Epithelial cell of proximal tubule (primary cell): ENCODE measurements around the gene BTLA. TPM values are rescaled to one million over a fixed set of nuclear protein-coding genes. Genes with fewer than 3 reads are reported as not detected.
"Not testable (repeated sequence)": the region's sequence is repeated elsewhere in the genome, so short reads cannot be mapped to it uniquely, and the experiment has no call there.

Source experiments
- DNase-seq: peaks from one replicate; pipeline ENCODE4 v3.0.0-alpha.2; 2011; ENCODE audit warnings: low read depth
- H3K4me3 ChIP-seq: 2 replicates; pipeline ENCODE4 v1.5.1; 2011; ENCODE audit warnings: low read depth, mild to moderate bottlenecking, low read length
- CTCF ChIP-seq: conservative IDR thresholded peaks from 2 replicates; pipeline ENCODE4 v1.5.1; 2012; ENCODE audit warnings: low read depth, mild to moderate bottlenecking, low read length
- total RNA-seq: library from RNA; depleted of rRNA; stranded (reverse); fragments of >200 nt; gene quantifications from 2 replicates; pipeline ENCODE4 v1.2.3, GENCODE V29; 2015

BTLA gene, protein sequence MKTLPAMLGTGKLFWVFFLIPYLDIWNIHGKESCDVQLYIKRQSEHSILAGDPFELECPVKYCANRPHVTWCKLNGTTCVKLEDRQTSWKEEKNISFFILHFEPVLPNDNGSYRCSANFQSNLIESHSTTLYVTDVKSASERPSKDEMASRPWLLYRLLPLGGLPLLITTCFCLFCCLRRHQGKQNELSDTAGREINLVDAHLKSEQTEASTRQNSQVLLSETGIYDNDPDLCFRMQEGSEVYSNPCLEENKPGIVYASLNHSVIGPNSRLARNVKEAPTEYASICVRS
- total RNA-seq = not detected in 2 replicates

GRCh38 chr3:112498914-112499711 lies at the start of gene BTLA:
BTLA (minus strand) TSS chr3:112499472; CDS start chr3:112499358, 114 bp downstream.
- DNase-seq = no peak
- TF ChIP-seq CTCF = no peak
- no peak within 1 kb of the TSS for H3K4me3 ChIP-seq

DNA sequence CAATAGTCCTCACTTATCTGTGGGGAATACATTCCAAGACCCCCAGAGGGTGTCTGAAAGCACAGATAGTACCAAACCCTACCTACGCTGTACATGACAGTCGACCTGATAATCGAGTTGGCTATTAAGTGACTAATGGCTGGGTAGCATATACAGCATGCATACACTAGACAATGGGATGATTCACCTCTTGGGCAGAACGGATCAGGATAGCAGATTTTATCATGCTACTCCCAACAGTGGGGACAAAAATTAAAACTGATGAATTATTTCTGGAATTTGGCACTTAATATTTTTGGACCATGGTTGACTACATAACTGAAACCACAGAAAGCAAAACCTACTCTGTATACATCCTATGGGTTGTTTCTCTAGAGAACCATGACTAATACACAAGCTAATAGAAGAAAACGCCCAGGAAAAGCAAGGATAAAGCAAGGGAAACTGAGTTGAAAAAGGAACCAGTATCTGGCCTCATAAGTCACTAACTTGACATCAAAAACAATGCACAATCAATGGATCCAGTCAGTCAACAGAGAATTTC lies 47.0 kb upstream of the BTLA start:
- TF ChIP-seq CTCF = no peak
- no peak for DNase-seq
- no peak overlapping the region for H3K4me3 ChIP-seq

DNA sequence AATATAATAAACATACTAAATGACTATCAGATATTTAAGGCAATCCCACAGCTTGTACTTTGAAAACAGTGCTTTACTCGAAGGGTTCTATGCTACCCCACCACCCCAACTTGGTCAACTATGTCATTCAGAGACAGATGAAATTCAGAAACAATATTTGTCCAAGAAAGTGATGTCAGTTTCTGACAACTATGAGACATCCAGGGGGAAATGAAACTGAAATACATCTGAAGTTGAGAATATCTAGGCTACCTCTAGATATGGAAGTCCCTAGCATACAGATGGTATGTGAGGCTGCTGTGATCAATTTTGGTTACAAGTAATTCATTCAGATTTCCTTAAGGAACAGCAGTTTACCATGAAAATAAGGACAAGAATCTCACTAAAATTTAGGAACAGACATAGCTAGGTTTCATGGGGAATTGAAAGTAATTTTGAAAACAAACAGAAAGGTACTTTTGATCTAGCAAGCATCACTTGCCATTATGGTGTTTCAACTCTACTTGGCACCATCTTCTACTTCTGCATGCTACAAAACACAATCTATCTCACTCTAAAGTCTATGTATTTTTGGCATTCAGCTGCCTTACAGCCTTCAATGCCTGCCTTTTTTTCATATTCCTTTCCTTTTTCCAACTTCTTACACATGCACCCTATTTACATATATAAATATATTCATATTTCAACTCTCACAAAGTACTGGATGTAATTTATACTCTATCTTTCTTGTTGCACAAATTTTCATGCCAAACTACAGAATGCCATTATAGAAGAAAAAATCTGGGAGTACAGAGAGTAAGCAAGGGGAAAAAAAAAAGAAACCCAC lies 40.8 kb upstream of the BTLA start:
- no peak overlapping the region for H3K4me3 ChIP-seq
- TF ChIP-seq CTCF = no peak

DNA sequence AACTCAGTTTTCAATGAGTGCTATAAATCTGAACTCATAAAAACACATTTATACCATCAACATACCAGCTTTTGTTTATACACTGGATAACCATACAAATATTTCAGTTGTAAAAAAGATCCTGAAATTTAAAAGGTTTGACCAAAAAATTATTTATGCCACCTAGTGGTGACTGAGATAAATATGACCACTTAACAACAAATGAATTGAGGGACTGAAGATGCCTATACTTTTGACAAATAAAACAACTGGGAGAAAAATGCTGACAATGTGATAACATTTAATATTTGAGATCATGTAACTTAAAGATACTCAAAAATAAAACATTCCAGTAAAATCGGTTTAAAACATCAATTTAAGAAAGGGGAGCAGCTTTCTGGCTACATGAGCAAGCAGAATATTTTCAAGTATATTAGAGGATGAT lies 32.1 kb upstream of the BTLA start:
- TF ChIP-seq CTCF = peak; percentile 42
- peak; percentile 10 for DNase-seq

More for the DNA sequence above, 40.8 kb upstream of the BTLA start:
- no peak for DNase-seq

DNA sequence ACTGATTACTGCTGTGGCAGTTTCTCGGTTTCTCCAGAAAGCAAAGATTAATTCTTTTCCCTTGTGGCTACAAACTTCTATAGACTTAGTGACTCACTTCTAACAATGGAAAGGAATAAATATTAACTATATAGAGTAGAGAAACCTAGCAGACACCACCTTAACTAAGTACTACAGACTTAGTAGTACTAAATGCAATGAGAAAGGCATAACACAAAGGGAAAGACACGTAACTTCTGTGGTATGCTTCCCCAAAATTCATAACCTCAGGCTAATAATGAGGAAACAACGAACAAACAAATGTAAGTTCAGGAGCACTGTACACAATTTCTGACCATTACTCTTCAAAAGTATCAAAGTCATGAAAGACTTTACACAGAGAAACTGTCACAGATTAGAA lies 31.3 kb upstream of the BTLA start:
- no peak overlapping the region for H3K4me3 ChIP-seq
- no peak for TF ChIP-seq CTCF
- DNase-seq = no peak

More for the DNA sequence above, 32.1 kb upstream of the BTLA start:
- H3K4me3 ChIP-seq = no peak overlapping the region

GRCh38 chr3:112524127-112524526 lies 24.9 kb upstream of the BTLA start:
- not testable (repeated sequence) for H3K4me3 ChIP-seq, DNase-seq

GRCh38 chr3:112519424-112520001 lies 20.2 kb upstream of the BTLA start:
- TF ChIP-seq CTCF = peak; percentile 83
- H3K4me3 ChIP-seq = no peak overlapping the region
- peak; percentile 38 for DNase-seq

DNA sequence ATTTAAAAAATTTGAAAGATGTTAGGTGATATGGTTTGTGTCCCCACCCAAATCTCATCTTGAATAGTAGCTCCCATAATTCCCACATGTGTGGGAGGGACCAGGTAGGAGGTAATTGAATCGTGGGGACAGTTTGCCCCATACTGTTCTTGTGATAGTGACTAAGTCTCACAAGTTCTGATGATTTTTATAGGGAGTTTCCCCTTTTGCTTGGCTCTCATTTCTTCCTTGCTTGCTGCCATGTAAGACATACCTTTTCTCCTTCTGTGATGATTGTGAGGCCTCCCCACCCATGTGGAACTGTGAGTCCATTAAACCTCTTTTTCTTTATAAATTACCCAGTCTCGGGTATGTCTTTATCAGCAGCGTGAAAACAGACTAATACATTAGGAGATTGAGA lies 19.7 kb upstream of the BTLA start:
- peak; percentile 16 for DNase-seq
- H3K4me3 ChIP-seq = not testable (repeated sequence)
